Heart right ventricle (tissue), 16 donors: ENCODE measurements around the gene CTXN1. TPM values are rescaled to one million over a fixed set of nuclear protein-coding genes. Genes with fewer than 3 reads are reported as not detected.

Experiments
- ATAC-seq, 8 donors: fragments of 200-7000 bp; cut with Tn5 transposase; one replicate each; pipeline ENCODE4 v1.9.1; 2020; ENCODE audit warnings: mild to moderate bottlenecking in 8 of 8, moderate library complexity in 8 of 8, moderate number of reproducible peaks in 1 of 8
- DNase-seq, 2 donors: peaks; one replicate each; pipeline ENCODE4 v3.0.0-alpha.2; 2020
- H3K27ac ChIP-seq, 10 donors: fragments of 200-600 bp; sonication (generic) in 2 of 10; one replicate each; pipeline versions ENCODE4 v1.5.0 to v1.8.0; 2020 to 2022; ENCODE audit warnings: mild to moderate bottlenecking in 3 of 10
- H3K27me3 ChIP-seq, 7 donors: fragments of 200-600 bp; one replicate each; pipeline ENCODE4 v1.8.0; 2021 to 2022; ENCODE audit warnings: mild to moderate bottlenecking in 2 of 7
- H3K36me3 ChIP-seq, 9 donors: fragments of 200-600 bp; sonication (generic) in 1 of 9; one replicate each; pipeline versions ENCODE4 v1.5.0 to v1.8.0; 2020 to 2022; ENCODE audit warnings: mild to moderate bottlenecking in 2 of 9
- H3K4me1 ChIP-seq, 9 donors: fragments of 200-600 bp; sonication (generic) in 1 of 9; one replicate each; pipeline versions ENCODE4 v1.5.0 to v1.8.0; 2020 to 2022; ENCODE audit warnings: mild to moderate bottlenecking in 4 of 9
- H3K4me3 ChIP-seq, 10 donors: fragments of 200-600 bp; sonication (generic) in 2 of 10; one replicate each; pipeline versions ENCODE4 v1.5.0 to v1.8.0; 2020 to 2022; ENCODE audit warnings: mild to moderate bottlenecking in 7 of 10, moderate library complexity in 2 of 10
- H3K9me3 ChIP-seq, 11 donors: fragments of 200-600 bp in 10 of 11; sonication (generic) in 2 of 11; one replicate each; pipeline versions ENCODE4 v1.5.0 to v1.8.0; 2013 to 2022; ENCODE audit warnings: mild to moderate bottlenecking in 2 of 11, control low read depth in 1 of 11, moderate library complexity in 1 of 11
- WGBS, 2 donors: extraction: QIAGEN DNeasy Blood & Tissue Kit; methylation state at CpG; one replicate each; pipeline ENCODE4 v1.1.7; 2013; ENCODE audit warnings: inconsistent platforms in 1 of 2; 5-methylcytosine and 5-hydroxymethylcytosine counted together
- intact Hi-C, 10 donors: fragments of 100-400 bp; cut with DNase I; formaldehyde crosslinking; loops; one replicate each; pipeline versions ENCODE4 v1.11.1 to v1.14.2; 2022
- polyA plus RNA-seq, 2 donors: library from polyadenylated mRNA; stranded (reverse); fragments of 200-250 nt; gene quantifications; one replicate each; pipeline ENCODE4 v1.2.3, GENCODE V29; 2013
- total RNA-seq, 10 donors: library from RNA; stranded (reverse); fragmentation: NEBNext Ultra II Directional in 3 of 10; extraction: Animal tissue kit (Norgen Biotek cat#: 25700) in 3 of 10; gene quantifications; one replicate each; pipeline versions ENCODE4 v1.2.1 to v1.2.4, GENCODE V29; 2021 to 2023
- TF ChIP-seq, protein P1 (sequence below), 9 donors: fragments of 200-600 bp; sonication (generic) in 2 of 9; IDR thresholded peaks; one replicate each; pipeline versions ENCODE4 v1.5.0 to v1.8.0; 2021 to 2022; ENCODE audit warnings: antibody characterized with exemption in 9 of 9, mild to moderate bottlenecking in 5 of 9, moderate library complexity in 1 of 9
- donor health status: Arrhythmogenic right ventricular cardiomyopathy.
- donor health status: ischemic (EF 13 %, LVEDD 7.1; RV severe dilation, severe dysfunction).
- donor health status: healthy with polysubstance abuse.
- donor health status: DM: no; HTN: yes; CAD: no.
- donor health status: DM: no; HTN: no; CAD: no.
- donor health status: ischemic (EF 25% LVEDD 6.9; RV normal size, moderate dysfunction).
- donor health status: ischemic (EF 25% LVEDD 5.7; RV mildly dilated, moderate dysfunction).
- donor health status: healthy.
- donor health status: DM: yes; HTN: yes; CAD: no.
- donor health status: Ischemic cardiomyopathy.
- donor health status: ischemic (EF 35%, LVEDD 5.7; RV mildly dilated, moderate dysfunction).
- donor health status: nonischemic (EF 11% LVEDD 7.7; RV severe dilation, severe dysfunction).
- donor health status: DM: yes; HTN: yes; CAD: no.
- donor health status: PGD.
- donor health status: ischemic (EF 29% LVEDD 5.4; RV normal size, mild dysfunction).
- donor health status: nonischemic (EF 23%, LVEDD 6.1; RV moderate dilation, normal function).

CTXN1 gene
- total and polyA plus RNA-seq, 12 donors = 0.18 to 0.74 (median 0.25) TPM; not detected in 5

DNA sequence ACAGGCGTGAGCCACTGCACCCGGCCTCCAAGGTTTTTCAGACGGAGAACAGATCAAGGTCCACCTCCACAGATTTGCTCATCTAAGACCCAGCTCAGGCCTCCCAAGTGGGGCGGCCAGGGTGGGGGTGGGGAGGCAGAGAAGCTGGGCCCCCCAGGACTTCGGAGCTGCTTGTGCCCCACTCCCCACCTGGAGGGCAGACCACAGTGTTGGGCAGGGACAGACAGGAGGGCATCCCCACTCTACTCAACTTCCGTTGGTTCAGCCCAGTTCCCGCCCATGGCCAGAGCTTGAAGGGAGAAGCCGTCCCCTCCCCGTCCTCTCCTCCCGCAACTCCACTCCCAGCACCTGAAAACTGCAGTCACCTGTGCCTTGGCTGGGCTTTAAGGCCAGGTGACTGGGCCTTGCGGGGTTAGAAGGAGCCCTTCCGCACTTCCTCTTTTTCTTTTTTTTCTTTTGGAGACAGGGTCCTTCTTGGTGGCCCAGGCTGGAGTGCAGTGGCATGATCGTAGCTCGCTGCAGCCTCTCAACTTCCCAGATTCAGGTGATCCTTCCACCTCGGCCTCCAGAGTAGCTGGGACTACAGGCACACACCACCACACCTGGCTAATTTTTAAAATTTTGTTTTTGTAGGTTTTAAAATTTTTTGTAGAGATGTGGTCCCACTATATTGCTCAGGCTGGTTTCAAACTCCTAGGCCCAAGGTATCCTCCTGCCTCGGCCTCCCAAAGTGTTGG lies 38.4 kb downstream of the CTXN1 start:
- Histone ChIP-seq H3K36me3 (no peaks in the 10 kb centered on the region), H3K4me1 (peaks cover 0 to 8% (median 3%) of the 10 kb centered on the region in 9 donors), H3K27me3 (peaks cover 0 to 32% (median 27%) of the 10 kb centered on the region in 7 donors), H3K4me3 (peak overlapping the region in 2 of 10 donors; percentile 30 to 47), H3K9me3 (no peaks in the 10 kb centered on the region), H3K27ac (no peak overlapping the region)
- DNase-seq = no peak
- 81 to 85% methylated on average over 16 of the region's 16 CpGs for WGBS, 2 donors
- intact Hi-C loops = no loop called here
- no peak for ATAC-seq
- TF ChIP-seq, protein P1, sequence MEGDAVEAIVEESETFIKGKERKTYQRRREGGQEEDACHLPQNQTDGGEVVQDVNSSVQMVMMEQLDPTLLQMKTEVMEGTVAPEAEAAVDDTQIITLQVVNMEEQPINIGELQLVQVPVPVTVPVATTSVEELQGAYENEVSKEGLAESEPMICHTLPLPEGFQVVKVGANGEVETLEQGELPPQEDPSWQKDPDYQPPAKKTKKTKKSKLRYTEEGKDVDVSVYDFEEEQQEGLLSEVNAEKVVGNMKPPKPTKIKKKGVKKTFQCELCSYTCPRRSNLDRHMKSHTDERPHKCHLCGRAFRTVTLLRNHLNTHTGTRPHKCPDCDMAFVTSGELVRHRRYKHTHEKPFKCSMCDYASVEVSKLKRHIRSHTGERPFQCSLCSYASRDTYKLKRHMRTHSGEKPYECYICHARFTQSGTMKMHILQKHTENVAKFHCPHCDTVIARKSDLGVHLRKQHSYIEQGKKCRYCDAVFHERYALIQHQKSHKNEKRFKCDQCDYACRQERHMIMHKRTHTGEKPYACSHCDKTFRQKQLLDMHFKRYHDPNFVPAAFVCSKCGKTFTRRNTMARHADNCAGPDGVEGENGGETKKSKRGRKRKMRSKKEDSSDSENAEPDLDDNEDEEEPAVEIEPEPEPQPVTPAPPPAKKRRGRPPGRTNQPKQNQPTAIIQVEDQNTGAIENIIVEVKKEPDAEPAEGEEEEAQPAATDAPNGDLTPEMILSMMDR (IDR thresholded peaks at IDR 0.05) = no peak

DNA sequence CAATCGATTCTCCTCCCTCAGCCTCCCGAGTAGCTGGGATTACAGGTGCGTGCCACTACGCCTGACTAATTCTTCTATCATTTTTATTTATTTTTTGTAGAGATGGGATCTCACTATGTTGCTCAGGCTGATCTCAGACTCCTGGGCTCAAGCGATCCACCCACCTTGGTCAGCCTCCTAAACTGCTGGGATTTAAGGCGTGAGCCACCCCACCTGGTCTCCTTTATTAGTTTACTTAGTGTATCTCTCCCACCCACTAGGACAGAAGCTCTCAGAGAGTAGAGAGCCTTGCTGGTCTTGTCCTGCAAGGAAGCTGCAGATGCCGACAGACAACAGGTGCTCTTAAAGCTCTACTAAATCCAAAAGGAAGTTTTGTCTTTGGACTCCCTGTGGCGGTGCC lies 40.1 kb downstream of the CTXN1 start:
- Histone ChIP-seq H3K4me1 (peaks cover 0 to 8% (median 3%) of the 10 kb centered on the region in 9 donors), H3K27me3 (peaks cover 0 to 32% (median 24%) of the 10 kb centered on the region in 7 donors), H3K4me3 (no peak overlapping the region), H3K27ac (no peak overlapping the region), H3K9me3 (no peaks in the 10 kb centered on the region), H3K36me3 (no peaks in the 10 kb centered on the region)
- intact Hi-C loops = no loop called here
- TF ChIP-seq, protein P1 (IDR thresholded peaks at IDR 0.05) = no peak
- ATAC-seq (no peak), DNase-seq (no peak)
- 89 to 93% methylated on average over 8 of the region's 8 CpGs for WGBS, 2 donors

DNA sequence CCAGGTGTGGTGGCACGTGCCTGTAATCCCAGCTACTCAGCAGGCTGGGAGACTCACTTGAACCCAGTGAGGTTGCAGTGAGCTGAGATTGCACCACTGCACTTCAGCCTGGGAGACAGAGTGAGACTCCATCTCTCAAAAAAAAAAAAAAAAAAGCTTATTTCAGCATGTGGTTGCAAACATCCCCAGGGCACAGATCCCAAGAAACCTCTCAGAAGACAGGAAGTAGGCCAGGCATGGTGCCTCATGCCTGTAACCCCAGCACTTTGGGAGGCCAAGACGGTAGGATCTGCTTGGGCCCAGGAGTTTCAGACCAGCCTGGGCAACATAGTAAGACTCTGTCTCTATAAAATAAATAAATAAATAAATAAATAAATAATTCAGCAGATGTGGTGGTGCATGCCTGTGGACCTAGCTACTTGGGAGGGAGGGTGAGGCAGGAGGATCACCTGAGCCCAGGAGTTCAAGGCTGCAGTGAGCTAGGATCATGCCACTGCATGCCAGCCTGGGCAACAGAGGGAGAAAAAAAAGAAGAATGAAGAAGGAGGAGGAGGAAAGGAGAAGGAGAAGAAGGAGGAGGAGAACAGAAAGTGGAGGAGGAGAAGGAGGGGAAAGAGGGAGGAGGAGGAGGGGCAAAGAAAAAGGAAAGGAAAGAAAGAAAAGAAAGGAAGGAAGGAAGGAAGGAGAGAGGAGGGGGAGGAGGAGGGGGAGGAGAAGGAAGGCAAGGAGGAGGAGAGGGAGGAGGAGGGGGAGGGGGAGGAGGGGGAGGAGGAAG lies 42.0 kb downstream of the CTXN1 start:
- TF ChIP-seq, protein P1 (IDR thresholded peaks at IDR 0.05) = no peak
- DNase-seq = no peak
- Histone ChIP-seq H3K4me1 (peaks cover 0 to 8% (median 3%) of the 10 kb centered on the region in 9 donors), H3K27me3 (peaks cover 0 to 22% (median 19%) of the 10 kb centered on the region in 7 donors), H3K4me3 (no peak overlapping the region), H3K36me3 (no peaks in the 10 kb centered on the region), H3K9me3 (no peaks in the 10 kb centered on the region), H3K27ac (no peak overlapping the region)
- WGBS, 2 donors = 84% methylated on average over 2 of the region's 2 CpGs
- intact Hi-C loops = no loop called here
- ATAC-seq = no peak

DNA sequence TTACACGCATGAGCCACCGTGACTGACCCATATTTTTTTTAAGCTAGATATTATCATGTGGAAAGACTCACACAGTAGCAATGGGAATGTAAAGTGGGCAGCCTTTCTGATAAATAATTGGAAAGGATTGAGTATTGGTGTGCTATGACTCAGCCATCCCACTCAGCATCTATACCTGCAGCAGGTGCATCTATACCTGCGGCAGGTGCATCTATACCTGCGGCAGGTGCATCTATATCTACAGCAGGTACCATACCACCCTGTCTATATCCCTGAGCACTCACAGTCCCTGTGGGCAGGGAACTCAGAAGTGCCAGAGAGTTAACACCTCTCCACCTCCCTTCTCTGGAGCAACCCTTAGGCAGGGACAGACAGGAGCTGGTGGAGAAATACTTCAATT lies 42.8 kb downstream of the CTXN1 start:
- peaks cover 0 to 14% (median 10%) of the 10 kb centered on the region in 7 donors for H3K27me3 ChIP-seq
- H3K4me1 ChIP-seq = peaks cover 0 to 2% (median 0%) of the 10 kb centered on the region in 9 donors
- 83 to 94% methylated on average over 4 of the region's 4 CpGs for WGBS, 2 donors
- no peaks in the 10 kb centered on the region for H3K9me3 ChIP-seq
- H3K27ac ChIP-seq = no peak overlapping the region
- DNase-seq = no peak
- intact Hi-C loops = no loop called here
- TF ChIP-seq, protein P1 (IDR thresholded peaks at IDR 0.05) = no peak
- no peak overlapping the region for H3K4me3 ChIP-seq
- ATAC-seq = no peak
- H3K36me3 ChIP-seq = no peaks in the 10 kb centered on the region
